Astrocyte (in vitro differentiated cells and primary cell): Measurements from ENCODE around the gene DYRK4.

ENCODE experiments used
- CTCF ChIP-seq: IDR thresholded peaks from 2 replicates; pipeline ENCODE4 v1.5.1; 2011; ENCODE audit warnings: low read depth, mild to moderate bottlenecking, inconsistent platforms, low read length, moderate library complexity; ENCODE audit not compliant: insufficient read depth
- EZH2 ChIP-seq: IDR thresholded peaks from 2 replicates; pipeline ENCODE4 v1.6.1; 2012; ENCODE audit warnings: mild to moderate bottlenecking, low read length, inconsistent platforms; ENCODE audit not compliant: insufficient read depth

DNA sequence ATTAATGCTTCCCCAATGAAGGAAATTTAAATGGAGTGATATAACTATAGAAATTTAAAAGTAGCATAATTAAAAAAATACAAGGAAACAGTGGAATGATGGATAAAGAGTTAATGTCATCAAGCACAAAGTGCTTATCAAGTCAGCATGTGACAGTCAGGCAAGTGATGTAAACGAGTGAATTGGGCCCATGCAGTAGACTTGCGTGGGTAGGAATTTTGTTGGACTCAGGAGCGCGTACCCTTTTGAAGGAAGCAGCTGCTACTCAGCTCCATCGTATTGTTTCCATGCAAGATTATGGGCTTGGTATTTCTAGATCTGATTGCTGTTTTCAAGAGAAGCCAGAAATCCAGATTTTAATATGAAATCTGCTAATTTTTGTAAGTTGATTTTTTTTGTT, 4.4 kb upstream of the DYRK4 start:
- no peak for TF ChIP-seq CTCF
- no peak for TF ChIP-seq EZH2
